ENCODE results near the gene SNU13.

SNU13 gene

GRCh38 chr22:41648432-41648831, 40.2 kb downstream of the SNU13 start:
- TF ChIP-seq CTCF (IDR thresholded peaks at IDR 0.05), result no peak

GRCh38 chr22:41647771-41648170, 40.9 kb downstream of the SNU13 start:
- TF ChIP-seq CTCF (IDR thresholded peaks at IDR 0.05), result no peak

GRCh38 chr22:41642331-41643110, 46.1 kb downstream of the SNU13 start:
- no peak for TF ChIP-seq CTCF (IDR thresholded peaks at IDR 0.05)

- no peak for TF ChIP-seq CTCF (IDR thresholded peaks at IDR 0.05)
Measured at GRCh38 chr22:41641854-41642253, 46.8 kb downstream of the SNU13 start.

GRCh38 chr22:41638748-41639147, 49.9 kb downstream of the SNU13 start:
- no peak for TF ChIP-seq CTCF (IDR thresholded peaks at IDR 0.05)

- no peak for TF ChIP-seq CTCF (IDR thresholded peaks at IDR 0.05)
Measured at GRCh38 chr22:41638124-41638523, 50.5 kb downstream of the SNU13 start.

GRCh38 chr22:41636467-41636866, 52.2 kb downstream of the SNU13 start:
- TF ChIP-seq CTCF (IDR thresholded peaks at IDR 0.05), result no peak

GRCh38 chr22:41625577-41625976, 63.1 kb downstream of the SNU13 start:
- no peak for TF ChIP-seq CTCF (IDR thresholded peaks at IDR 0.05)

Measured in LNCAP (cell line).